Measurements from ENCODE around the gene WRNIP1. TPM values are rescaled to one million over a fixed set of nuclear protein-coding genes. Genes with fewer than 3 reads are reported as not detected.

The WRNIP1 gene
- total RNA-seq, 1 experiment from 2014 or later: 38.1 TPM

DNA sequence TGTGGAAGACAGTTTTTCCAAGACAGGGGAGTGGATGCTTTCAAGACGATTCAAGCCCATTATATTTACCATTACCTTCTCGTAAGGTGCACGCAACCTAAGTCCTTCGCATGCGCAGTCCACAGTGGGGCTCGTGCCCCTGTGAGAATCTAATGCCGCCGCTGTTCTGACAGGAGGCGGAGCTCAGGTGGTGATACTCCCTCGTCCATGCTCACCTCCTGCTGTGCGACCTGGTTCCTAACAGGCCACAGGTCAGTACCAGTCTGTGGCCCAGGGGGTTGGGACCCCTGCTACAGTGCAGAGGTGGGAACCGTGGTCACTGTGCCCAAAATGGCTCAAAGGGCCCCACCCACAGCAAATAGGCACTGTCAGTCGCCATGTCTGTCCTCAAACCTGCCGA lies 39.8 kb downstream of the WRNIP1 start:
- Histone ChIP-seq H4K8ac (replicated peaks; ENCODE audit: insufficient read length, low read depth, low read length) (no peak overlapping the region), H3K79me1 (ENCODE audit: insufficient read depth, low read depth, low read length, poor library complexity, severe bottlenecking) (no peaks in the 10 kb centered on the region), H3K4me2 (ENCODE audit: insufficient read depth, insufficient read length, low read length) (no peak overlapping the region), H2BK20ac (ENCODE audit: low read depth, low read length, poor library complexity, severe bottlenecking) (no peak overlapping the region), H2BK15ac (ENCODE audit: low read depth, low read length) (no peak overlapping the region), H3K23ac (ENCODE audit: insufficient read length, low read depth, low read length) (no peak overlapping the region), H3K9ac (ENCODE audit: extremely low read depth, insufficient read length, low read length) (no peak overlapping the region), H2BK120ac (ENCODE audit: low read depth, low read length, poor library complexity, severe bottlenecking) (no peak overlapping the region), H3K4ac (ENCODE audit: low read depth, low read length) (no peak overlapping the region), H2BK5ac (ENCODE audit: insufficient read length, low read length) (no peak overlapping the region), H3K18ac (ENCODE audit: insufficient read length, low read depth, low read length) (no peak overlapping the region), H4K20me1 (ENCODE audit: control insufficient read depth, insufficient read depth, insufficient read length) (peaks cover 2% of the 10 kb centered on the region), H3K14ac (ENCODE audit: insufficient read depth, low read length) (no peak overlapping the region; the same call in 1 of the 2 replicates), H4K91ac (ENCODE audit: insufficient read length, low read depth, low read length) (no peak overlapping the region), H3K56ac (ENCODE audit: insufficient read length, low read depth, low read length) (no peak overlapping the region), H4K5ac (ENCODE audit: insufficient read length, low read depth, low read length) (no peak overlapping the region), H2BK12ac (ENCODE audit: insufficient read length, low read depth, low read length) (no peak overlapping the region), H2AFZ (ENCODE audit: low read length) (no peak overlapping the region), H3K27ac (ENCODE audit: insufficient read length, low read depth, low read length) (no peak overlapping the region), H3K79me2 (ENCODE audit: insufficient read depth, low read length) (no peaks in the 10 kb centered on the region), H3T11ph (ENCODE audit: low read length) (no peak overlapping the region), H3K4me1 (ENCODE audit: insufficient read depth, low read length) (no peaks in the 10 kb centered on the region), H3K9me3 (ENCODE audit: control insufficient read depth, low read depth, low read length) (no peaks in the 10 kb centered on the region), H3K23me2 (ENCODE audit: insufficient read length, low read depth, low read length, poor library complexity, severe bottlenecking) (no peaks in the 10 kb centered on the region), H2AK5ac (ENCODE audit: insufficient read length, low read length) (no peak overlapping the region), H3K27me3 (ENCODE audit: insufficient read depth, low read length) (no peaks in the 10 kb centered on the region)
- Mint-ChIP-seq H3K27me3 (ENCODE audit: low read depth) (no peaks in the 10 kb centered on the region), H3K4me3 (no peak overlapping the region), H3K27ac (no peak overlapping the region), H3K36me3 (ENCODE audit: insufficient read depth in 1 of 3, low read depth in 3 of 3) (peaks cover 0 to 2% (median 0%) of the 10 kb centered on the region in 3 experiments; a peak in 1 of 7 replicates), H3K4me1 (peaks cover 3 to 11% of the 10 kb centered on the region in 2 experiments; a peak in 1 of 4 replicates), H3K9me3 (no peaks in the 10 kb centered on the region)
- TF ChIP-seq CTCF (conservative IDR thresholded peaks at IDR 0.05): no peak
- DNase-seq: no peak
- WGBS (ENCODE audit: extremely low coverage, insufficient read length, low lambda C conversion rate): no CpG with 5 or more reads among the region's 14 CpGs
